Effector memory CD8-positive, alpha-beta T cell (primary cell): ENCODE data around the gene TUBGCP6.

Source experiments
- ATAC-seq: fragments of 150-1000 bp; cut with Tn5 transposase; replicated peaks from 2 replicates; pipeline ENCODE4 v1.10.0; 2021; ENCODE audit warnings: mild to moderate bottlenecking, moderate library complexity
- DNase-seq, 3 experiments: peaks; one replicate each; pipeline ENCODE4 v3.0.0; 2021
- H3K27ac Mint-ChIP-seq, 2 donors: one replicate each; pipeline ENCODE4 v1.8.0; 2022; ENCODE audit warnings: mild to moderate bottlenecking in 2 of 2, mixed read lengths in 2 of 2, moderate library complexity in 2 of 2
- H3K27me3 Mint-ChIP-seq, 2 donors: one replicate each; pipeline ENCODE4 v1.8.0; 2022; ENCODE audit warnings: mixed read lengths in 2 of 2
- H3K36me3 Mint-ChIP-seq: one replicate; pipeline ENCODE4 v1.8.0; 2022; ENCODE audit warnings: mild to moderate bottlenecking, moderate library complexity, mixed read lengths; ENCODE audit not compliant: insufficient read depth
- H3K4me1 Mint-ChIP-seq, 2 donors: one replicate each; pipeline ENCODE4 v1.8.0; 2022; ENCODE audit warnings: low read depth in 2 of 2, mixed read lengths in 2 of 2
- H3K4me3 Mint-ChIP-seq, 2 donors: one replicate each; pipeline ENCODE4 v1.8.0; 2022; ENCODE audit warnings: mild to moderate bottlenecking in 2 of 2, mixed read lengths in 2 of 2, moderate library complexity in 2 of 2
- H3K9me3 Mint-ChIP-seq, 2 donors: one replicate each; pipeline ENCODE4 v1.8.0; 2022; ENCODE audit warnings: mixed read lengths in 2 of 2

TUBGCP6 gene

GRCh38 chr22:50246242-50247175 is 1.7 kb upstream of the TUBGCP6 start:
- Mint-ChIP-seq H3K4me3 (peak overlapping the region in 1 of 2 donors; percentile 86), H3K9me3 (no peaks in the 10 kb centered on the region), H3K27me3 (no peaks in the 10 kb centered on the region), H3K27ac (peak overlapping the region in 1 of 2 donors; percentile 97), H3K36me3 (peaks cover 27% of the 10 kb centered on the region), H3K4me1 (peaks cover 28 to 39% of the 10 kb centered on the region in 2 donors)
- ATAC-seq (no peak), DNase-seq (no peak)

DNA sequence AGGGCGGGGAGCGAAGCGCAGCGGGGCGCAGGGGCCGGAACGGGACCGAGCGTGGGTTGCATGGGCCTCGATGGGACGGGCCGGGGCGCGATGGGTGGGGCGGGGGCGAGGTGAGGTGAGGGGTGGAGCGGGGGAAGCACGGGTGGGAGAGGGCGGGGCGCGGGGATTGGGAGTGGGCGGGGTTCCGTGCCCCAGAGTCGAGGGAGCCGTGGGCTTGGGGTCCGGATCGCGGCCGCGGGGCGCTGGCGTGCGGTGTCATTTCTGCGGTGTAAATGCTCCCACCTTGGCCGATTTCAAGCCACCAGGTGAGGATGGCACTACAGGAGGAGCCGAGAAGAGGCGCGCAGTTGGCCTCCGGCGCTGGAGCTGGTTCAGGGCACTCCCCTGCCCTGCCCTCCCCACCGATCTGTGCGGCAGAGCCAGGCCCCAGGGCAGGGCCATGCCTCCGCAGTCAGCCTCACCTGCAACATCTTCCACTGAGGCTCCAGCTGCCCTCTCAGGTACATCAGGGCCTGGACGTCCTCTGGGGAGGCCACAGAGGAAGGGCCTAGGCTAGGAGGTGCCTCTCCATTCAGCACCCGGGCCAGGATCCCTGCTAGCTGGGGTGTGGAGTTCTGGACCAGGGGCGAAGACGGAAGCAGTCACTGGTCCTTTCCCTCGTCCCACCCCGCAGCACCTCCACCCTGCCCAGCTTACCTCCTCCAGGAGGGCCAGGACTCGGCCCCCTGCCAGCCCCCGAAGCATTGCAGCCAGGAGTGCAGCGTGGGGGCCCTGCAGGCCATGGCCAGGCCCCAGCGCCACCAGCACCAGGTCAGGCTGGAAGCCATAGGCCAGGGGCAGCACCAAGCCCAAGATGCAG is 620 bp upstream of the TUBGCP6 start:
- Mint-ChIP-seq H3K4me3 (peak overlapping the region; percentile 86 to 97), H3K9me3 (no peaks in the 10 kb centered on the region), H3K36me3 (peaks cover 36% of the 10 kb centered on the region), H3K4me1 (peaks cover 31 to 46% of the 10 kb centered on the region in 2 donors), H3K27ac (peak overlapping the region; percentile 97 to 99), H3K27me3 (no peaks in the 10 kb centered on the region)
- no peak for DNase-seq
- no peak for ATAC-seq

DNA sequence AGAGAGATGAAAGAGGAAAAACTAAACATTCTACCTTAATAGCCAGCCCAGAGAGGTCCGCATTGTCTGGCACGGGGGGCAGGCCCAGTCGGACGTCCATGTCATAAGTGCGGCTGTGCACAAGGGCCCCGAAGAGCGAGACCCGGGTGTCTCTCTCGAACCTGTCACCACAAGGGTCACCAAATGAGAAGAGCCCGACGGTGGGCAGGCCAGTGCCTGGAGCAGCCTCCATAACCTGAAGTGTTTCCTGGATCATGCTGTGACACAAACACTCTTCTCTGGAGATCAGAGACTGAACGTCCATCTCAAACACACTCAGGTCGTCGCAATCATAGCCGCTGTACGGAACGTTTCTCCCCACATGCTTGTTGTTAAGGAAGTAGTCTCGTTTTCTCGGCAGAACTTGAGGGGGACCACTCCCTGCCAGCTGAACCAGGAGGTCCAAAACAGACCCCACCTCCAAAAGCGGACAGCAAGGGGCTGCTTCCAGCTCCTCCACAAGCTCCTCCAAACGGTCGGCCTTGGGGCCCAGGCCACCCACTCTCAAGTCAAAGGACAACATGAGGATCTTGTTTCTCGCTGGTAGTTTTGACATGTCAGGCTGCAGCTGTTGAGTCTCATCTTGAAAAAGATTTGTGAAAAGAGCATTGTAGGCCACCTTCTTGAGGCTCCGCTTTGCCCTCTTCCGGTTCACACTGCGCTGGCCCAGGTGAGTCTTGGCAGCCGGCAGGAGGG is 971 bp downstream of the TUBGCP6 start:
- H3K9me3 Mint-ChIP-seq: no peaks in the 10 kb centered on the region
- no peaks in the 10 kb centered on the region for H3K27me3 Mint-ChIP-seq
- ATAC-seq (no peak), DNase-seq (no peak)
- H3K4me3 Mint-ChIP-seq: peak overlapping the region; percentile 86 to 97
- peaks cover 48% of the 10 kb centered on the region for H3K36me3 Mint-ChIP-seq
- H3K27ac Mint-ChIP-seq: peak overlapping the region; percentile 97 to 99
- H3K4me1 Mint-ChIP-seq: peaks cover 25 to 46% of the 10 kb centered on the region in 2 donors

DNA sequence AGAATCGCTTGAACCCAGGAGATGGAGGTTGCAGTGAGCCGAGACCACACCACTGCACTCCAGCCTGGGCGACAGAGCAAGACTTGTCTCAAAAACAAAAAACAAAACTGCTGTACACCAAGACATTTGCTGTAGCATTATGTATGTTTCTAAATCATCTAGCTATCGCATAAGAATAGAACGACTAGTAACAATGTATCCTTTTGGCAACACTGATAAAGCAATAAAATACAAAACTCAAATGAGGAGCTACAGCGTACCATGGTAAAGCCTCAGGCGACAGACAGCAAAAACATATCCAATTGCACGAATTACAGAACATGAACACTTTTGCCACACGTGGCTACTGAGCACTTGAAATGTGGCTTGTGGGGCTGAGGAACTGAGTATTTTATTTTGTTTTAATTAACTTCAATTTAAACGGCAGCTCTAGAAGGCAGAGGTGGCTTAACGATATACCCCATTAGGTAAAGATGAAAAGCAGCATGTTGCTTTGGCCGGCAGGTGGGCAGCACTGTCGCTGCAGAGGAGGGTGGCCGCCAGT is 2.3 kb downstream of the TUBGCP6 start:
- no peak for ATAC-seq
- Mint-ChIP-seq H3K9me3 (no peaks in the 10 kb centered on the region), H3K27me3 (no peaks in the 10 kb centered on the region), H3K4me3 (peak overlapping the region; percentile 86 to 97), H3K4me1 (peaks cover 21 to 46% of the 10 kb centered on the region in 2 donors), H3K27ac (peak overlapping the region in 1 of 2 donors; percentile 99), H3K36me3 (peaks cover 51% of the 10 kb centered on the region)
- DNase-seq: no peak

- Mint-ChIP-seq H3K27ac (no peak overlapping the region), H3K4me3 (no peak overlapping the region), H3K9me3 (no peaks in the 10 kb centered on the region), H3K27me3 (no peaks in the 10 kb centered on the region), H3K36me3 (peaks cover 49% of the 10 kb centered on the region), H3K4me1 (peaks cover 30 to 53% of the 10 kb centered on the region in 2 donors)
- DNase-seq (no peak), ATAC-seq (no peak)
Observed at GRCh38 chr22:50238755-50239154, 6.1 kb downstream of the TUBGCP6 start.

GRCh38 chr22:50236731-50237409 is 8.0 kb downstream of the TUBGCP6 start:
- H3K4me3 Mint-ChIP-seq: no peak overlapping the region
- H3K4me1 Mint-ChIP-seq: peaks cover 27 to 38% of the 10 kb centered on the region in 2 donors
- H3K27me3 Mint-ChIP-seq: no peaks in the 10 kb centered on the region
- H3K9me3 Mint-ChIP-seq: no peaks in the 10 kb centered on the region
- H3K36me3 Mint-ChIP-seq: peaks cover 65% of the 10 kb centered on the region
- peak overlapping the region in 1 of 2 donors; percentile 29 for H3K27ac Mint-ChIP-seq
- no peak for DNase-seq
- no peak for ATAC-seq

GRCh38 chr22:50233223-50233622 is 11.6 kb downstream of the TUBGCP6 start:
- H3K4me3 Mint-ChIP-seq: no peak overlapping the region
- H3K27ac Mint-ChIP-seq: no peak overlapping the region
- ATAC-seq: no peak
- DNase-seq: no peak
- H3K36me3 Mint-ChIP-seq: peaks cover 66% of the 10 kb centered on the region
- H3K4me1 Mint-ChIP-seq: peaks cover 21 to 36% of the 10 kb centered on the region in 2 donors
- H3K27me3 Mint-ChIP-seq: no peaks in the 10 kb centered on the region
- H3K9me3 Mint-ChIP-seq: no peaks in the 10 kb centered on the region

GRCh38 chr22:50232481-50233151 is 12.2 kb downstream of the TUBGCP6 start:
- DNase-seq: no peak
- H3K27ac Mint-ChIP-seq: peak overlapping the region in 1 of 2 donors; percentile 38
- peaks cover 64% of the 10 kb centered on the region for H3K36me3 Mint-ChIP-seq
- H3K4me1 Mint-ChIP-seq: peaks cover 21 to 31% of the 10 kb centered on the region in 2 donors
- no peak for ATAC-seq
- H3K9me3 Mint-ChIP-seq: no peaks in the 10 kb centered on the region
- H3K4me3 Mint-ChIP-seq: no peak overlapping the region
- no peaks in the 10 kb centered on the region for H3K27me3 Mint-ChIP-seq

GRCh38 chr22:50229370-50229769 is 15.5 kb downstream of the TUBGCP6 start:
- DNase-seq (no peak), ATAC-seq (no peak)
- Mint-ChIP-seq H3K27me3 (no peaks in the 10 kb centered on the region), H3K27ac (peak overlapping the region in 1 of 2 donors; percentile 89), H3K36me3 (peaks cover 81% of the 10 kb centered on the region), H3K9me3 (no peaks in the 10 kb centered on the region), H3K4me1 (peaks cover 10 to 19% of the 10 kb centered on the region in 2 donors), H3K4me3 (no peak overlapping the region)

DNA sequence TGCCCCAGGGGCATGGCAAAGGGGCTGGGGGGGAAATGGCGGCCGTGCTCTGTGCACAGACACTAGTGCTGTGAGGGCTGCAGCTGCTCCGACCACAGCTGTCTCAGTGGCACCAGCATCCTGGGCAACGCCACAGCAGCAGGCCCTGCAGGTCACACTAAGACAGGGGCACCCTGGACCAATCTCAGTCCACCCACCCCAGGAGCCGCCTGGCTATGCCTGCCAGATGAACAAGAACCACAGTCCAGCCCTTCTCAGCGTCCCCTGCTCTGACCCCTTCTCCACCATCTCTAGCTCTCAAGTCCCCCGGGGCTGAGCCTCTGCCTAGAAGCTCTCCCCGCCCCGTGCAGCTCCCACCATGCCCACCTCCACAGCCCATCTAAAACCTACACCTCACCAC is 16.5 kb downstream of the TUBGCP6 start:
- Mint-ChIP-seq H3K9me3 (no peaks in the 10 kb centered on the region), H3K4me3 (no peak overlapping the region), H3K4me1 (peaks cover 4 to 12% of the 10 kb centered on the region in 2 donors), H3K36me3 (peaks cover 83% of the 10 kb centered on the region), H3K27ac (peak overlapping the region; percentile 52 to 89), H3K27me3 (no peaks in the 10 kb centered on the region)
- DNase-seq: no peak
- no peak for ATAC-seq

- peaks cover 4 to 12% of the 10 kb centered on the region in 2 donors for H3K4me1 Mint-ChIP-seq
- peak overlapping the region in 1 of 2 donors; percentile 18 for H3K27ac Mint-ChIP-seq
- H3K9me3 Mint-ChIP-seq: no peaks in the 10 kb centered on the region
Observed at GRCh38 chr22:50227579-50228215, 17.1 kb downstream of the TUBGCP6 start.

DNA sequence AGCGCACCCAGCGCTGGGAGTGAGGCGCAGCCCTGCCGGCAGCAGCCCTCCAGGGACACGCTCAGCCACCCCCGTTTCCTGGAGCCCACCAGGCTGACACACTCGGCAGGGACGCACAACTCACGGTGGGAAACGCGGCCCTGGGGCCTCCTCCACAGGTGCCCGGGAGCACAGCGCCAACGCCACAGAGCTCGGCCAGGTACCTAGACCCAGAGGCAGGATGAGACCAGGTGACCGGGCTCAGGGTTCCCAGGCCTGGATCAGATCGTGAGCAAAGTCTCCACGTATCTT is 18.0 kb downstream of the TUBGCP6 start:
- Mint-ChIP-seq H3K4me1 (peaks cover 4 to 12% of the 10 kb centered on the region in 2 donors), H3K4me3 (no peak overlapping the region), H3K36me3 (peaks cover 77% of the 10 kb centered on the region), H3K27ac (no peak overlapping the region), H3K27me3 (no peaks in the 10 kb centered on the region), H3K9me3 (no peaks in the 10 kb centered on the region)
- ATAC-seq: no peak
- no peak for DNase-seq

More at GRCh38 chr22:50227579-50228215, 17.1 kb downstream of the TUBGCP6 start:
- Mint-ChIP-seq H3K27me3 (no peaks in the 10 kb centered on the region), H3K36me3 (peaks cover 81% of the 10 kb centered on the region), H3K4me3 (no peak overlapping the region)
- DNase-seq (no peak), ATAC-seq (no peak)
